HEK293 (cell line): ENCODE data around the gene CENPB.

Experiments used
- CTCF ChIA-PET: fragments of 350-600 bp; formaldehyde crosslinking; extraction: SDS; loops from one replicate; lab custom pipeline; 2021; ENCODE audit warnings: antibody characterized with exemption; lab: Yijun Ruan, JAX
- POLR2A ChIA-PET: fragments of 300-600 bp; formaldehyde crosslinking; extraction: SDS; loops from one replicate; lab custom pipeline; 2020; ENCODE audit warnings: antibody characterized with exemption, inconsistent platforms; lab: Yijun Ruan, JAX
- H3K27ac ChIP-seq: fragments of 200-500 bp; sonication (Bioruptor generic); 2 replicates; pipeline ENCODE4 v1.5.1; 2014; ENCODE audit warnings: low read depth, low read length, control low read depth, inconsistent platforms; ENCODE audit errors: extremely low read depth
- H3K36me3 ChIP-seq, 2 experiments: fragments of 200-500 bp in 1 of 2; sonication (Bioruptor generic) in 1 of 2; 1 replicate in 1 of 2; 2 replicates in 1 of 2; pipeline ENCODE4 v1.5.1; 2014 to 2017; ENCODE audit warnings: inconsistent platforms in 2 of 2, low read length in 2 of 2; ENCODE audit not compliant: control insufficient read depth in 2 of 2, insufficient read depth in 1 of 2
- H3K4me1 ChIP-seq: fragments of 200-500 bp; sonication (Bioruptor generic); 2 replicates; pipeline ENCODE4 v1.5.1; 2014; ENCODE audit warnings: mild to moderate bottlenecking, low read length, inconsistent platforms; ENCODE audit not compliant: control insufficient read depth, insufficient read depth
- H3K4me3 ChIP-seq: 2 replicates; pipeline ENCODE4 v1.5.1; 2011; ENCODE audit warnings: low read depth, mild to moderate bottlenecking, control low read depth, low read length, moderate library complexity
- H3K9me3 ChIP-seq: fragments of 200-500 bp; sonication (Bioruptor generic); 2 replicates; pipeline ENCODE4 v1.5.1; 2014; ENCODE audit warnings: low read depth, low read length, inconsistent platforms; ENCODE audit not compliant: control insufficient read depth, insufficient read depth
- BCL11A ChIP-seq: fragments of 450-650 bp; formaldehyde crosslinking; IDR thresholded peaks from 2 replicates; pipeline ENCODE4 v1.5.1; 2016; ENCODE audit warnings: low read depth, missing biosample characterization, missing genetic modification characterization
- GLI2 ChIP-seq: fragments of 450-650 bp; formaldehyde crosslinking; IDR thresholded peaks from 2 replicates; pipeline ENCODE4; 2017; ENCODE audit warnings: missing biosample characterization, missing genetic modification characterization, low read depth, borderline replicate concordance
- HOXC10 ChIP-seq: sonication (generic); formaldehyde crosslinking; IDR thresholded peaks from 2 replicates; pipeline ENCODE4 v1.8.1; 2023; ENCODE audit warnings: mild to moderate bottlenecking, missing genetic modification reagents
- HOXD13 ChIP-seq: sonication (generic); formaldehyde crosslinking; IDR thresholded peaks from 2 replicates; pipeline ENCODE4 v1.8.0; 2022; ENCODE audit warnings: missing genetic modification reagents, borderline replicate concordance
- IKZF3 ChIP-seq: fragments of 450-650 bp; IDR thresholded peaks from 2 replicates; pipeline ENCODE4 v1.5.0; 2018; ENCODE audit warnings: missing biosample characterization, mild to moderate bottlenecking, missing genetic modification characterization, moderate library complexity
- KLF1 ChIP-seq: fragments of 450-650 bp; formaldehyde crosslinking; IDR thresholded peaks from 2 replicates; pipeline ENCODE4 v1.5.1; 2016; ENCODE audit warnings: missing biosample characterization, missing genetic modification characterization
- SCRT1 ChIP-seq: fragments of 450-650 bp; formaldehyde crosslinking; IDR thresholded peaks from 2 replicates; pipeline ENCODE4 v1.5.1; 2016; ENCODE audit warnings: missing biosample characterization, missing genetic modification characterization, borderline replicate concordance
- SP7 ChIP-seq: fragments of 450-650 bp; formaldehyde crosslinking; IDR thresholded peaks from 2 replicates; pipeline ENCODE4 v1.5.1; 2016; ENCODE audit warnings: missing biosample characterization, missing genetic modification characterization
- TRIM28 ChIP-seq: IDR thresholded peaks from 2 replicates; pipeline ENCODE4 v1.6.1; 2011; ENCODE audit warnings: low read length, control low read depth, borderline replicate concordance
- ZBTB17 ChIP-seq: fragments of 450-650 bp; formaldehyde crosslinking; IDR thresholded peaks from 2 replicates; pipeline ENCODE4 v1.5.1; 2016; ENCODE audit warnings: missing biosample characterization, missing genetic modification characterization
- ZBTB7A ChIP-seq: fragments of 450-650 bp; formaldehyde crosslinking; IDR thresholded peaks from 2 replicates; pipeline ENCODE4 v1.5.1; 2016; ENCODE audit warnings: low read depth, missing biosample characterization, missing genetic modification characterization
- ZBTB8A ChIP-seq: fragments of 450-650 bp; formaldehyde crosslinking; IDR thresholded peaks from 2 replicates; pipeline ENCODE4 v1.5.1; 2016; ENCODE audit warnings: missing biosample characterization, missing genetic modification characterization
- ZFP41 ChIP-seq: fragments of 450-650 bp; formaldehyde crosslinking; IDR thresholded peaks from 2 replicates; pipeline ENCODE4 v1.5.1; 2016; ENCODE audit warnings: missing biosample characterization, missing genetic modification characterization, borderline replicate concordance
- ZIC2 ChIP-seq: fragments of 450-650 bp; formaldehyde crosslinking; IDR thresholded peaks from 2 replicates; pipeline ENCODE4 v1.5.1; 2016; ENCODE audit warnings: missing biosample characterization, missing genetic modification characterization
- ZNF10 ChIP-seq: fragments of 450-650 bp; formaldehyde crosslinking; IDR thresholded peaks from 2 replicates; pipeline ENCODE4 v1.5.1; 2017; ENCODE audit warnings: missing biosample characterization, missing genetic modification characterization
- ZNF121 ChIP-seq: fragments of 450-650 bp; formaldehyde crosslinking; IDR thresholded peaks from 2 replicates; pipeline ENCODE4 v1.5.1; 2016; ENCODE audit warnings: missing biosample characterization, missing genetic modification characterization
- ZNF473 ChIP-seq: fragments of 450-650 bp; formaldehyde crosslinking; IDR thresholded peaks from 2 replicates; pipeline ENCODE4 v1.5.1; 2017; ENCODE audit warnings: missing biosample characterization, missing genetic modification characterization
- ZNF548 ChIP-seq: fragments of 450-650 bp; formaldehyde crosslinking; IDR thresholded peaks from 2 replicates; pipeline ENCODE4 v1.5.1; 2016; ENCODE audit warnings: missing biosample characterization, missing genetic modification characterization
- ZNF561 ChIP-seq: fragments of 450-650 bp; IDR thresholded peaks from 2 replicates; pipeline ENCODE4 v1.5.1; 2018; ENCODE audit warnings: missing biosample characterization, missing genetic modification characterization, borderline replicate concordance
- TF ChIP-seq, protein P1 (sequence below): fragments of 450-650 bp; formaldehyde crosslinking; IDR thresholded peaks from 2 replicates; pipeline ENCODE4 v1.5.1; 2016; ENCODE audit warnings: missing biosample characterization, missing genetic modification characterization
- TF ChIP-seq, protein P2 (sequence below): fragments of 450-650 bp; formaldehyde crosslinking; IDR thresholded peaks from 2 replicates; pipeline ENCODE4 v1.5.1; 2016; ENCODE audit warnings: missing biosample characterization, missing genetic modification characterization
- TF ChIP-seq, protein P3 (sequence below): fragments of 450-650 bp; IDR thresholded peaks from 2 replicates; pipeline ENCODE4 v1.5.1; 2018; ENCODE audit warnings: missing biosample characterization, missing genetic modification characterization
- TF ChIP-seq, protein P4 (sequence below): fragments of 450-650 bp; formaldehyde crosslinking; IDR thresholded peaks from 2 replicates; pipeline ENCODE4 v1.5.1; 2016; ENCODE audit warnings: missing biosample characterization, missing genetic modification characterization, borderline replicate concordance
- TF ChIP-seq, protein P5 (sequence below): fragments of 450-650 bp; formaldehyde crosslinking; IDR thresholded peaks from 2 replicates; pipeline ENCODE4 v1.5.1; 2017; ENCODE audit warnings: missing biosample characterization, missing genetic modification characterization
- TF ChIP-seq, protein P6 (sequence below): fragments of 450-650 bp; formaldehyde crosslinking; IDR thresholded peaks from 2 replicates; pipeline ENCODE4 v1.5.1; 2016; ENCODE audit warnings: missing biosample characterization, missing genetic modification characterization

Gene CENPB

DNA sequence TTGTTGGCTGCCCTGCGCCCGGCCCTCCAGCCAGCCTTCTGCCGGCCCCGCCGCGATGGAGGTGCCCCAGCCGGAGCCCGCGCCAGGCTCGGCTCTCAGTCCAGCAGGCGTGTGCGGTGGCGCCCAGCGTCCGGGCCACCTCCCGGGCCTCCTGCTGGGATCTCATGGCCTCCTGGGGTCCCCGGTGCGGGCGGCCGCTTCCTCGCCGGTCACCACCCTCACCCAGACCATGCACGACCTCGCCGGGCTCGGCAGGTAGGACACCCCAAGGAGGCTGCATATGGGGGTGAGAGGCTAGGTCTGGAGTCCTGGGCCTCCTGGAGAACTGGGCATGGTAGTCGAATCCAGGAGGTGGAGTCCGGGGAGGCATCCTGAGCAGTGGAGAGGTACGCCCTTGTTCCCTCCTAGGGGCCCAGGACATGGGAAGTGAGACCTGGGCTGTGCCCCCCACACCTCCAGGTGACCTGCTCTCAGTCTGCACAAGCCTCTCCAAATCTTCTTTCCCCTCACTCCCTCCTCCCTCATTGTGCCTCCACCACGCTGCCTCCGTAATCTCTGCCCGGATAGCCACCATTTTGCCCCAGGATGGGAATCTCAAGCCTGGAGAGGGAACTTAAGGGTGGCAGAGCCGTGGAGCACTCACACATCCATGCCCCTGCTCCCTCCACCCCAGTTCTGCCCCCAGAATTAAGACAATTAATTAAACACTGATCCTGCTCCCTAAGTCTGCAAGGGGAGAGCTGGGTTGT is 10.1 kb upstream of the CENPB start:
- Histone ChIP-seq H3K4me3 (peak overlapping the region; percentile 83), H3K4me1 (peaks cover 12% of the 10 kb centered on the region), H3K36me3 (peaks cover 5 to 43% of the 10 kb centered on the region in 2 experiments; a peak in 2 of 3 replicates), H3K9me3 (no peaks in the 10 kb centered on the region), H3K27ac (peak overlapping the region; percentile 92)
- POLR2A ChIA-PET, result interaction anchor here (0.6 to 2.8 kb wide), 19 partner anchors 8 to 118 kb away, joined by 3 to 40 read pairs (median 4); partner anchors contain the start of genes ADISSP, AP5S1, CENPB and SPEF1
- CTCF ChIA-PET, result interaction anchor here (0.7 to 1.4 kb wide), 5 partner anchors 9 to 120 kb away, joined by 3 to 6 read pairs (median 3); no protein-coding TSS in a partner anchor
- TF ChIP-seq ZBTB17 (0 out of 2 replicates have a peak, but pooled peaks have one; percentile 37), IKZF3 (no peak), ZNF548 (tag by site-specific recombination) (no peak), SP7 (no peak), ZFP41 (tag by site-specific recombination) (no peak), ZBTB7A (tag by site-specific recombination) (no peak), GLI2 (no peak), HOXD13 (CRISPR knock-in tag) (no peak), ZNF473 (tag by site-specific recombination) (no peak), ZNF561 (tag by site-specific recombination) (0 out of 2 replicates have a peak, but pooled peaks have one; percentile 23), TRIM28 (no peak), SCRT1 (tag by site-specific recombination) (no peak), ZIC2 (peak; percentile 92), KLF1 (peak; percentile 43; the same call in 1 of the 2 replicates), ZNF10 (no peak), ZNF121 (tag by site-specific recombination) (peak; percentile 68; the same call in 1 of the 2 replicates), ZBTB8A (peak; percentile 72), BCL11A (tag by site-specific recombination) (no peak), HOXC10 (no peak)
- TF ChIP-seq, protein P1, sequence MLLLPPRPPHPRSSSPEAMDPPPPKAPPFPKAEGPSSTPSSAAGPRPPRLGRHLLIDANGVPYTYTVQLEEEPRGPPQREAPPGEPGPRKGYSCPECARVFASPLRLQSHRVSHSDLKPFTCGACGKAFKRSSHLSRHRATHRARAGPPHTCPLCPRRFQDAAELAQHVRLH (tag by site-specific recombination), result no peak
- TF ChIP-seq, protein P2, sequence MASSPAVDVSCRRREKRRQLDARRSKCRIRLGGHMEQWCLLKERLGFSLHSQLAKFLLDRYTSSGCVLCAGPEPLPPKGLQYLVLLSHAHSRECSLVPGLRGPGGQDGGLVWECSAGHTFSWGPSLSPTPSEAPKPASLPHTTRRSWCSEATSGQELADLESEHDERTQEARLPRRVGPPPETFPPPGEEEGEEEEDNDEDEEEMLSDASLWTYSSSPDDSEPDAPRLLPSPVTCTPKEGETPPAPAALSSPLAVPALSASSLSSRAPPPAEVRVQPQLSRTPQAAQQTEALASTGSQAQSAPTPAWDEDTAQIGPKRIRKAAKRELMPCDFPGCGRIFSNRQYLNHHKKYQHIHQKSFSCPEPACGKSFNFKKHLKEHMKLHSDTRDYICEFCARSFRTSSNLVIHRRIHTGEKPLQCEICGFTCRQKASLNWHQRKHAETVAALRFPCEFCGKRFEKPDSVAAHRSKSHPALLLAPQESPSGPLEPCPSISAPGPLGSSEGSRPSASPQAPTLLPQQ, result no peak
- TF ChIP-seq, protein P3, sequence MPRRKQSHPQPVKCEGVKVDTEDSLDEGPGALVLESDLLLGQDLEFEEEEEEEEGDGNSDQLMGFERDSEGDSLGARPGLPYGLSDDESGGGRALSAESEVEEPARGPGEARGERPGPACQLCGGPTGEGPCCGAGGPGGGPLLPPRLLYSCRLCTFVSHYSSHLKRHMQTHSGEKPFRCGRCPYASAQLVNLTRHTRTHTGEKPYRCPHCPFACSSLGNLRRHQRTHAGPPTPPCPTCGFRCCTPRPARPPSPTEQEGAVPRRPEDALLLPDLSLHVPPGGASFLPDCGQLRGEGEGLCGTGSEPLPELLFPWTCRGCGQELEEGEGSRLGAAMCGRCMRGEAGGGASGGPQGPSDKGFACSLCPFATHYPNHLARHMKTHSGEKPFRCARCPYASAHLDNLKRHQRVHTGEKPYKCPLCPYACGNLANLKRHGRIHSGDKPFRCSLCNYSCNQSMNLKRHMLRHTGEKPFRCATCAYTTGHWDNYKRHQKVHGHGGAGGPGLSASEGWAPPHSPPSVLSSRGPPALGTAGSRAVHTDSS (tag by site-specific recombination), result no peak
- TF ChIP-seq, protein P4, sequence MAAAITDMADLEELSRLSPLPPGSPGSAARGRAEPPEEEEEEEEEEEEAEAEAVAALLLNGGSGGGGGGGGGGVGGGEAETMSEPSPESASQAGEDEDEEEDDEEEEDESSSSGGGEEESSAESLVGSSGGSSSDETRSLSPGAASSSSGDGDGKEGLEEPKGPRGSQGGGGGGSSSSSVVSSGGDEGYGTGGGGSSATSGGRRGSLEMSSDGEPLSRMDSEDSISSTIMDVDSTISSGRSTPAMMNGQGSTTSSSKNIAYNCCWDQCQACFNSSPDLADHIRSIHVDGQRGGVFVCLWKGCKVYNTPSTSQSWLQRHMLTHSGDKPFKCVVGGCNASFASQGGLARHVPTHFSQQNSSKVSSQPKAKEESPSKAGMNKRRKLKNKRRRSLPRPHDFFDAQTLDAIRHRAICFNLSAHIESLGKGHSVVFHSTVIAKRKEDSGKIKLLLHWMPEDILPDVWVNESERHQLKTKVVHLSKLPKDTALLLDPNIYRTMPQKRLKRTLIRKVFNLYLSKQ (tag by site-specific recombination), result no peak
- TF ChIP-seq, protein P5, sequence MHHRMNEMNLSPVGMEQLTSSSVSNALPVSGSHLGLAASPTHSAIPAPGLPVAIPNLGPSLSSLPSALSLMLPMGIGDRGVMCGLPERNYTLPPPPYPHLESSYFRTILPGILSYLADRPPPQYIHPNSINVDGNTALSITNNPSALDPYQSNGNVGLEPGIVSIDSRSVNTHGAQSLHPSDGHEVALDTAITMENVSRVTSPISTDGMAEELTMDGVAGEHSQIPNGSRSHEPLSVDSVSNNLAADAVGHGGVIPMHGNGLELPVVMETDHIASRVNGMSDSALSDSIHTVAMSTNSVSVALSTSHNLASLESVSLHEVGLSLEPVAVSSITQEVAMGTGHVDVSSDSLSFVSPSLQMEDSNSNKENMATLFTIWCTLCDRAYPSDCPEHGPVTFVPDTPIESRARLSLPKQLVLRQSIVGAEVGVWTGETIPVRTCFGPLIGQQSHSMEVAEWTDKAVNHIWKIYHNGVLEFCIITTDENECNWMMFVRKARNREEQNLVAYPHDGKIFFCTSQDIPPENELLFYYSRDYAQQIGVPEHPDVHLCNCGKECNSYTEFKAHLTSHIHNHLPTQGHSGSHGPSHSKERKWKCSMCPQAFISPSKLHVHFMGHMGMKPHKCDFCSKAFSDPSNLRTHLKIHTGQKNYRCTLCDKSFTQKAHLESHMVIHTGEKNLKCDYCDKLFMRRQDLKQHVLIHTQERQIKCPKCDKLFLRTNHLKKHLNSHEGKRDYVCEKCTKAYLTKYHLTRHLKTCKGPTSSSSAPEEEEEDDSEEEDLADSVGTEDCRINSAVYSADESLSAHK (tag by site-specific recombination), result no peak
- TF ChIP-seq, protein P6, sequence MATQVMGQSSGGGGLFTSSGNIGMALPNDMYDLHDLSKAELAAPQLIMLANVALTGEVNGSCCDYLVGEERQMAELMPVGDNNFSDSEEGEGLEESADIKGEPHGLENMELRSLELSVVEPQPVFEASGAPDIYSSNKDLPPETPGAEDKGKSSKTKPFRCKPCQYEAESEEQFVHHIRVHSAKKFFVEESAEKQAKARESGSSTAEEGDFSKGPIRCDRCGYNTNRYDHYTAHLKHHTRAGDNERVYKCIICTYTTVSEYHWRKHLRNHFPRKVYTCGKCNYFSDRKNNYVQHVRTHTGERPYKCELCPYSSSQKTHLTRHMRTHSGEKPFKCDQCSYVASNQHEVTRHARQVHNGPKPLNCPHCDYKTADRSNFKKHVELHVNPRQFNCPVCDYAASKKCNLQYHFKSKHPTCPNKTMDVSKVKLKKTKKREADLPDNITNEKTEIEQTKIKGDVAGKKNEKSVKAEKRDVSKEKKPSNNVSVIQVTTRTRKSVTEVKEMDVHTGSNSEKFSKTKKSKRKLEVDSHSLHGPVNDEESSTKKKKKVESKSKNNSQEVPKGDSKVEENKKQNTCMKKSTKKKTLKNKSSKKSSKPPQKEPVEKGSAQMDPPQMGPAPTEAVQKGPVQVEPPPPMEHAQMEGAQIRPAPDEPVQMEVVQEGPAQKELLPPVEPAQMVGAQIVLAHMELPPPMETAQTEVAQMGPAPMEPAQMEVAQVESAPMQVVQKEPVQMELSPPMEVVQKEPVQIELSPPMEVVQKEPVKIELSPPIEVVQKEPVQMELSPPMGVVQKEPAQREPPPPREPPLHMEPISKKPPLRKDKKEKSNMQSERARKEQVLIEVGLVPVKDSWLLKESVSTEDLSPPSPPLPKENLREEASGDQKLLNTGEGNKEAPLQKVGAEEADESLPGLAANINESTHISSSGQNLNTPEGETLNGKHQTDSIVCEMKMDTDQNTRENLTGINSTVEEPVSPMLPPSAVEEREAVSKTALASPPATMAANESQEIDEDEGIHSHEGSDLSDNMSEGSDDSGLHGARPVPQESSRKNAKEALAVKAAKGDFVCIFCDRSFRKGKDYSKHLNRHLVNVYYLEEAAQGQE (tag by site-specific recombination), result no peak
